Measurements from ENCODE around the gene LYZL1.

GRCh38 chr10:29243066-29243465 is 45.8 kb upstream of the LYZL1 start:
- TF ChIP-seq CTCF (IDR thresholded peaks at IDR 0.05), result no peak
- TF ChIP-seq EP300 (IDR thresholded peaks at IDR 0.05), result no peak
- no peak for TF ChIP-seq POLR2A (IDR thresholded peaks at IDR 0.05)
- no peak for TF ChIP-seq POLR2AphosphoS5 (IDR thresholded peaks at IDR 0.05)

Measured in upper lobe of left lung (tissue), 4 donors.